H9 (cell line): ENCODE results near the gene SMARCD2. TPM values are rescaled to one million over a fixed set of nuclear protein-coding genes. Genes with fewer than 3 reads are reported as not detected.

Source experiments
- DNase-seq: peaks from one replicate; pipeline ENCODE4 v3.0.0-alpha.2; 2017
- H2AFZ ChIP-seq: one replicate; pipeline ENCODE4 v1.6.1; 2013; ENCODE audit warnings: mild to moderate bottlenecking, low read length, control low read depth, moderate library complexity
- H2AK5ac ChIP-seq: 2 replicates; pipeline ENCODE4 v1.6.1; 2013; ENCODE audit warnings: low read length, control low read depth, mixed read lengths; ENCODE audit not compliant: insufficient read length
- H2BK120ac ChIP-seq: one replicate; pipeline ENCODE4 v1.6.1; 2013; ENCODE audit warnings: low read depth, mild to moderate bottlenecking, low read length, control low read depth, inconsistent platforms; ENCODE audit not compliant: poor library complexity, severe bottlenecking
- H2BK12ac ChIP-seq: 2 replicates; pipeline ENCODE4 v1.6.1; 2013; ENCODE audit warnings: low read length, control low read depth, mixed read lengths, low read depth; ENCODE audit not compliant: insufficient read length
- H2BK15ac ChIP-seq: 2 replicates; pipeline ENCODE4 v1.6.1; 2013; ENCODE audit warnings: low read depth, low read length, control low read depth
- H2BK20ac ChIP-seq: one replicate; pipeline ENCODE4 v1.6.1; 2013; ENCODE audit warnings: low read depth, mild to moderate bottlenecking, low read length, control low read depth, inconsistent platforms; ENCODE audit not compliant: poor library complexity, severe bottlenecking
- H2BK5ac ChIP-seq: 2 replicates; pipeline ENCODE4 v1.6.1; 2013; ENCODE audit warnings: low read length, control low read depth, mixed read lengths; ENCODE audit not compliant: insufficient read length
- H3K14ac ChIP-seq: 2 replicates; pipeline ENCODE4 v1.6.1; 2013; ENCODE audit warnings: low read length, control low read depth; ENCODE audit not compliant: insufficient read depth
- H3K18ac ChIP-seq: 2 replicates; pipeline ENCODE4 v1.6.1; 2013; ENCODE audit warnings: low read depth, mild to moderate bottlenecking, mixed read lengths, low read length, control low read depth; ENCODE audit not compliant: insufficient read length
- H3K23ac ChIP-seq: 2 replicates; pipeline ENCODE4 v1.6.1; 2013; ENCODE audit warnings: low read length, control low read depth, mixed read lengths, low read depth; ENCODE audit not compliant: insufficient read length
- H3K23me2 ChIP-seq: 2 replicates; pipeline ENCODE4 v1.6.1; 2013; ENCODE audit warnings: low read depth, mild to moderate bottlenecking, mixed read lengths, low read length, control low read depth; ENCODE audit not compliant: insufficient read length, poor library complexity, severe bottlenecking
- H3K27ac ChIP-seq: 2 replicates; pipeline ENCODE4 v1.5.1; 2013; ENCODE audit warnings: low read length, control low read depth, mixed read lengths, low read depth; ENCODE audit not compliant: insufficient read length
- H3K27me3 ChIP-seq: 2 replicates; pipeline ENCODE4 v1.6.1; 2013; ENCODE audit warnings: low read length, control low read depth, inconsistent platforms; ENCODE audit not compliant: insufficient read depth
- H3K4ac ChIP-seq: 2 replicates; pipeline ENCODE4 v1.6.1; 2013; ENCODE audit warnings: low read depth, mild to moderate bottlenecking, control low read depth, inconsistent platforms, low read length, moderate library complexity
- H3K4me1 ChIP-seq: 2 replicates; pipeline ENCODE4 v1.6.1; 2013; ENCODE audit warnings: low read length, control low read depth, inconsistent platforms; ENCODE audit not compliant: insufficient read depth
- H3K4me2 ChIP-seq: 2 replicates; pipeline ENCODE4 v1.6.1; 2013; ENCODE audit warnings: low read length, control low read depth, mixed read lengths; ENCODE audit not compliant: insufficient read length, insufficient read depth
- H3K56ac ChIP-seq: 2 replicates; pipeline ENCODE4 v1.6.1; 2013; ENCODE audit warnings: low read depth, mild to moderate bottlenecking, mixed read lengths, low read length, control low read depth; ENCODE audit not compliant: insufficient read length
- H3K79me1 ChIP-seq: 2 replicates; pipeline ENCODE4 v1.6.1; 2013; ENCODE audit warnings: low read depth, mild to moderate bottlenecking, moderate library complexity, low read length, control low read depth, inconsistent platforms; ENCODE audit not compliant: insufficient read depth, poor library complexity, severe bottlenecking
- H3K79me2 ChIP-seq: 2 replicates; pipeline ENCODE4 v1.6.1; 2013; ENCODE audit warnings: low read length, control low read depth, inconsistent platforms; ENCODE audit not compliant: insufficient read depth
- H3K9ac ChIP-seq: 2 replicates; pipeline ENCODE4 v1.6.1; 2013; ENCODE audit warnings: low read length, control low read depth, mixed read lengths; ENCODE audit not compliant: insufficient read length; ENCODE audit errors: extremely low read depth
- H3K9me3 ChIP-seq: one replicate; pipeline ENCODE4 v1.6.1; 2013; ENCODE audit warnings: low read depth, low read length, inconsistent platforms; ENCODE audit not compliant: control insufficient read depth
- H3T11ph ChIP-seq: one replicate; pipeline ENCODE4 v1.6.1; 2013; ENCODE audit warnings: mild to moderate bottlenecking, low read length, control low read depth, inconsistent platforms
- H4K20me1 ChIP-seq: one replicate; pipeline ENCODE4 v1.6.1; 2013; ENCODE audit not compliant: control insufficient read depth, insufficient read length, insufficient read depth
- H4K5ac ChIP-seq: 2 replicates; pipeline ENCODE4 v1.6.1; 2013; ENCODE audit warnings: low read depth, mild to moderate bottlenecking, mixed read lengths, low read length, control low read depth; ENCODE audit not compliant: insufficient read length
- H4K8ac ChIP-seq: replicated peaks from 2 replicates; pipeline ENCODE4 v1.6.1; 2013; ENCODE audit warnings: low read length, control low read depth, mixed read lengths, low read depth; ENCODE audit not compliant: insufficient read length
- H4K91ac ChIP-seq: 2 replicates; pipeline ENCODE4 v1.6.1; 2013; ENCODE audit warnings: low read depth, mild to moderate bottlenecking, moderate library complexity, mixed read lengths, low read length, control low read depth; ENCODE audit not compliant: insufficient read length
- H3K27ac Mint-ChIP-seq, 3 experiments: 2 replicates in 2 of 3; 3 replicates in 1 of 3; pipeline ENCODE4 v1.8.0; 2020 to 2021; ENCODE audit warnings: mixed read lengths in 3 of 3, mild to moderate bottlenecking in 1 of 3, moderate library complexity in 1 of 3
- H3K27me3 Mint-ChIP-seq: 2 replicates; pipeline ENCODE4 v1.8.0; 2021; ENCODE audit warnings: low read depth, mild to moderate bottlenecking, moderate library complexity, mixed read lengths
- H3K36me3 Mint-ChIP-seq, 3 experiments: 2 replicates in 2 of 3; 3 replicates in 1 of 3; pipeline ENCODE4 v1.8.0; 2020 to 2021; ENCODE audit warnings: low read depth in 3 of 3, mixed read lengths in 3 of 3; ENCODE audit not compliant: insufficient read depth in 1 of 3
- H3K4me1 Mint-ChIP-seq, 2 experiments: 2 replicates each; pipeline ENCODE4 v1.8.0; 2020; ENCODE audit warnings: mixed read lengths in 2 of 2
- H3K4me3 Mint-ChIP-seq, 2 experiments: 2 replicates in 1 of 2; 3 replicates in 1 of 2; pipeline ENCODE4 v1.8.0; 2020 to 2021; ENCODE audit warnings: mild to moderate bottlenecking in 2 of 2, mixed read lengths in 2 of 2, moderate library complexity in 1 of 2
- H3K9me3 Mint-ChIP-seq, 2 experiments: 2 replicates in 1 of 2; 3 replicates in 1 of 2; pipeline ENCODE4 v1.8.0; 2020; ENCODE audit warnings: mild to moderate bottlenecking in 2 of 2, mixed read lengths in 2 of 2, moderate library complexity in 1 of 2
- CTCF ChIP-seq: fragments of 200-600 bp; sonication (generic); conservative IDR thresholded peaks from 3 replicates; pipeline ENCODE4 v1.8.0; 2021; ENCODE audit warnings: antibody characterized with exemption, mild to moderate bottlenecking
- WGBS: extraction: QIAGEN DNeasy Blood & Tissue Kit; methylation state at CpG from one replicate; pipeline ENCODE4 v1.1.7; 2013; ENCODE audit warnings: missing lambda C conversion rate, low lambda C conversion rate, mixed read lengths; ENCODE audit not compliant: insufficient read length; ENCODE audit errors: extremely low coverage; 5-methylcytosine and 5-hydroxymethylcytosine counted together
- total RNA-seq: library from RNA; stranded (reverse); gene quantifications from 2 replicates; pipeline ENCODE4 v1.2.1, GENCODE V29; 2021

The SMARCD2 gene
- total RNA-seq, 1 experiment from 2014 or later, result 68.9 TPM

GRCh38 chr17:63827002-63827800, 15.3 kb downstream of the SMARCD2 start, which contains the start of the genes FTSJ3 and PSMC5:
TSS of gene FTSJ3 (minus strand) at chr17:63827663. CDS start at chr17:63826902, 761 bp downstream.
TSS of gene PSMC5 (plus strand) at chr17:63827431. CDS start at chr17:63827491, 60 bp downstream.
- H4K91ac ChIP-seq, result no peak within 1 kb of the TSS
- peak within 1 kb of the TSS; percentile 75 for H3K27ac ChIP-seq
- H2AK5ac ChIP-seq, result no peak within 1 kb of the TSS
- H3K23me2 ChIP-seq, result peaks cover 6% of the 10 kb centered on the region
- peak within 1 kb of the TSS; percentile 86 for H4K5ac ChIP-seq
- H3K4me1 ChIP-seq, result no peaks in the 10 kb centered on the region
- H2BK120ac ChIP-seq, result no peak within 1 kb of the TSS
- no peaks in the 10 kb centered on the region; the same call in 1 of the 2 replicates for H3K27me3 Mint-ChIP-seq
- no peak within 1 kb of the TSS for H4K8ac ChIP-seq
- H2BK12ac ChIP-seq, result peak within 1 kb of the TSS; percentile 65
- peak within 1 kb of the TSS; percentile 24 for H2AFZ ChIP-seq
- no peaks in the 10 kb centered on the region for H3K27me3 ChIP-seq
- peak; percentile 64 for TF ChIP-seq CTCF
- H3K23ac ChIP-seq, result no peak within 1 kb of the TSS
- H3K79me1 ChIP-seq, result peaks cover 3% of the 10 kb centered on the region
- peak within 1 kb of the TSS; percentile 94 for H3T11ph ChIP-seq
- H3K4me1 Mint-ChIP-seq, result peaks cover 12 to 16% of the 10 kb centered on the region in 2 experiments
- WGBS, result no CpG with 5 or more reads among the region's 58 CpGs
- peak within 1 kb of the TSS; percentile 100 for H3K27ac Mint-ChIP-seq
- peak within 1 kb of the TSS; percentile 94 for H3K9ac ChIP-seq
- no peaks in the 10 kb centered on the region for H3K9me3 ChIP-seq
- H3K18ac ChIP-seq, result peak within 1 kb of the TSS; percentile 99
- peak within 1 kb of the TSS; percentile 99 to 100 for H3K4me3 Mint-ChIP-seq
- peaks cover 8% of the 10 kb centered on the region; the same call in 1 of the 2 replicates for H3K79me2 ChIP-seq
- no peaks in the 10 kb centered on the region for H4K20me1 ChIP-seq
- peaks cover 70 to 96% (median 76%) of the 10 kb centered on the region in 3 experiments for H3K36me3 Mint-ChIP-seq
- H2BK20ac ChIP-seq, result no peak within 1 kb of the TSS
- H3K56ac ChIP-seq, result peak within 1 kb of the TSS; percentile 15
- H3K14ac ChIP-seq, result peak within 1 kb of the TSS; percentile 99
- peak within 1 kb of the TSS; percentile 69 for H3K4me2 ChIP-seq
- H2BK5ac ChIP-seq, result peak within 1 kb of the TSS; percentile 98
- DNase-seq, result peak; percentile 98
- H3K4ac ChIP-seq, result no peak within 1 kb of the TSS
- no peak within 1 kb of the TSS for H2BK15ac ChIP-seq
- no peaks in the 10 kb centered on the region; a peak in 1 of 5 replicates for H3K9me3 Mint-ChIP-seq
